HepG2 (cell line): ENCODE measurements around the gene FMNL2. TPM values are rescaled to one million over a fixed set of nuclear protein-coding genes. Genes with fewer than 3 reads are reported as not detected.

ENCODE experiments used
- CCDC6 ChIP-seq: sonication (generic); formaldehyde crosslinking; IDR thresholded peaks from 2 replicates; pipeline ENCODE4 v1.8.1; 2022; ENCODE audit warnings: mild to moderate bottlenecking, missing genetic modification reagents, moderate library complexity
- GATAD1 ChIP-seq: IDR thresholded peaks from 2 replicates; pipeline ENCODE4 v1.6.1; 2016; ENCODE audit warnings: missing genetic modification reagents, missing compliant biosample characterization
- MEIS1 ChIP-seq: sonication (generic); formaldehyde crosslinking; IDR thresholded peaks from 2 replicates; pipeline ENCODE4 v1.9.0; 2021; ENCODE audit warnings: mild to moderate bottlenecking, missing genetic modification reagents, moderate library complexity, borderline replicate concordance
- MLX ChIP-seq: IDR thresholded peaks from 2 replicates; pipeline ENCODE4 v1.6.1; 2016
- NONO ChIP-seq, 2 experiments: fragments of 450-650 bp in 1 of 2; sonication (generic) in 1 of 2; formaldehyde crosslinking in 1 of 2; IDR thresholded peaks in 1 of 2; conservative IDR thresholded peaks in 1 of 2; 2 replicates each; pipeline versions ENCODE4 v1.6.1 to v1.8.0; 2017 to 2022; ENCODE audit warnings: mild to moderate bottlenecking in 1 of 2, missing genetic modification reagents in 1 of 2, moderate library complexity in 1 of 2
- POLR2AphosphoS2 ChIP-seq: IDR thresholded peaks from 2 replicates; pipeline ENCODE4 v1.6.1; 2011; ENCODE audit warnings: low read depth, low read length, improper control_type of control experiment
- SETDB1 ChIP-seq: sonication (generic); formaldehyde crosslinking; IDR thresholded peaks from 2 replicates; pipeline ENCODE4 v1.5.1; 2020; ENCODE audit warnings: missing genetic modification reagents, mild to moderate bottlenecking, borderline replicate concordance
- SNAPC2 ChIP-seq: sonication (generic); formaldehyde crosslinking; IDR thresholded peaks from 2 replicates; pipeline ENCODE4 v1.8.1; 2022; ENCODE audit warnings: mild to moderate bottlenecking, missing genetic modification reagents
- SNAPC4 ChIP-seq: sonication (generic); formaldehyde crosslinking; IDR thresholded peaks from 2 replicates; pipeline ENCODE4 v1.4.0; 2020; ENCODE audit warnings: mild to moderate bottlenecking, missing genetic modification reagents
- SP140L ChIP-seq: sonication (generic); formaldehyde crosslinking; IDR thresholded peaks from 2 replicates; pipeline ENCODE4 v1.4.0; 2020; ENCODE audit warnings: missing genetic modification reagents, borderline replicate concordance
- TRIM22 ChIP-seq: fragments of 450-650 bp; IDR thresholded peaks from 2 replicates; pipeline ENCODE4 v1.6.1; 2017
- ZNF18 ChIP-seq: sonication (generic); formaldehyde crosslinking; IDR thresholded peaks from 2 replicates; pipeline ENCODE4 v1.8.0; 2022; ENCODE audit warnings: mild to moderate bottlenecking, missing genetic modification reagents; ENCODE audit not compliant: insufficient replicate concordance
- ZNF274 ChIP-seq: sonication (generic); formaldehyde crosslinking; IDR thresholded peaks from 2 replicates; pipeline ENCODE4 v1.5.1; 2020; ENCODE audit warnings: mild to moderate bottlenecking, missing genetic modification reagents
- ZNF512B ChIP-seq: sonication (generic); formaldehyde crosslinking; IDR thresholded peaks from 2 replicates; pipeline ENCODE4 v1.5.1; 2020; ENCODE audit warnings: missing genetic modification reagents, mild to moderate bottlenecking, borderline replicate concordance
- ZNF557 ChIP-seq: sonication (generic); formaldehyde crosslinking; IDR thresholded peaks from 2 replicates; pipeline ENCODE4 v1.4.0; 2020; ENCODE audit warnings: missing genetic modification reagents
- ZNF615 ChIP-seq: sonication (generic); formaldehyde crosslinking; IDR thresholded peaks from 2 replicates; pipeline ENCODE4 v1.5.0; 2020; ENCODE audit warnings: mild to moderate bottlenecking, missing genetic modification reagents, borderline replicate concordance
- polyA plus RNA-seq, 8 experiments: library from polyadenylated mRNA; depleted of rRNA in 3 of 8; stranded (reverse) in 7 of 8; unstranded in 1 of 8; fragments of >200 nt; fragmentation: Illumina TruSeq in 4 of 8; extraction: Trizol in 4 of 8; gene quantifications; 2 replicates each; pipeline versions ENCODE4 v1.2.1 to v1.2.3, GENCODE V29; 2011 to 2016; ENCODE audit warnings: low read depth in 4 of 8, missing spikeins in 1 of 8, mixed read lengths in 1 of 8; ENCODE audit not compliant: insufficient read depth in 1 of 8
- total RNA-seq, 5 experiments: library from RNA; depleted of rRNA; stranded (reverse); fragments of >200 nt; fragmentation: Illumina TruSeq; extraction: Trizol; gene quantifications; 2 replicates each; pipeline ENCODE4 v1.2.3, GENCODE V29; 2016; ENCODE audit warnings: low read depth in 1 of 5

Gene FMNL2
- total and polyA plus RNA-seq, 2 of the 13 experiments (the other 11 are each of a cell fraction or from before 2014, with no cell fraction given): 66.5 to 67.7 TPM

GRCh38 chr2:152425765-152426727 is 91.1 kb downstream of the FMNL2 start (continued):
- TF ChIP-seq ZNF512B (CRISPR knock-in tag) (no peak), ZNF18 (no peak), CCDC6 (CRISPR knock-in tag) (no peak), TRIM22 (no peak), MLX (CRISPR knock-in tag) (no peak), ZNF615 (CRISPR knock-in tag) (no peak), SNAPC4 (CRISPR knock-in tag) (no peak), SNAPC2 (CRISPR knock-in tag) (no peak), NONO (IDR thresholded peaks at IDR 0.05) (no peak), NONO (CRISPR knock-in tag; conservative IDR thresholded peaks at IDR 0.05) (no peak), SETDB1 (CRISPR knock-in tag) (no peak), ZNF274 (CRISPR knock-in tag) (no peak), SP140L (no peak), GATAD1 (CRISPR knock-in tag) (no peak), ZNF557 (CRISPR knock-in tag) (no peak), MEIS1 (no peak), POLR2AphosphoS2 (no peak)
